Measurements from ENCODE around the gene SPATA12.

- TF ChIP-seq EZH2 (IDR thresholded peaks at IDR 0.05) (no peak), POLR2AphosphoS5 (IDR thresholded peaks at IDR 0.05; ENCODE audit: borderline replicate concordance, low read depth, low read length) (no peak)
Measured at GRCh38 chr3:57100046-57100695, 39.7 kb downstream of the SPATA12 start.
